Lower lobe of right lung (tissue), 2 donors: ENCODE data around the gene SESN1. TPM values are rescaled to one million over a fixed set of nuclear protein-coding genes. Genes with fewer than 3 reads are reported as not detected.
"Not testable (repeated sequence)": the region's sequence is repeated elsewhere in the genome, so short reads cannot be mapped to it uniquely, and the experiment has no call there.

ENCODE experiments used
- ATAC-seq, 2 donors: fragments of 200-7000 bp; cut with Tn5 transposase; one replicate each; pipeline ENCODE4 v1.9.1; 2020 to 2022; ENCODE audit warnings: mild to moderate bottlenecking in 2 of 2, moderate library complexity in 2 of 2
- DNase-seq: peaks from one replicate; pipeline ENCODE4 v3.0.0-alpha.2; 2020
- H3K27ac ChIP-seq: fragments of 200-600 bp; one replicate; pipeline ENCODE4 v1.8.0; 2022
- H3K27me3 ChIP-seq: fragments of 200-600 bp; one replicate; pipeline ENCODE4 v1.8.0; 2022; ENCODE audit warnings: low read depth
- H3K36me3 ChIP-seq: fragments of 200-600 bp; one replicate; pipeline ENCODE4 v1.8.0; 2022; ENCODE audit warnings: mild to moderate bottlenecking
- H3K4me1 ChIP-seq: fragments of 200-600 bp; one replicate; pipeline ENCODE4 v1.8.0; 2022
- H3K4me3 ChIP-seq: fragments of 200-600 bp; one replicate; pipeline ENCODE4 v1.8.0; 2022; ENCODE audit warnings: mild to moderate bottlenecking
- H3K9me3 ChIP-seq: fragments of 200-600 bp; one replicate; pipeline ENCODE4 v1.8.0; 2022
- CTCF ChIP-seq: fragments of 200-600 bp; IDR thresholded peaks from one replicate; pipeline ENCODE4 v1.8.0; 2022; ENCODE audit warnings: antibody characterized with exemption, mild to moderate bottlenecking
- intact Hi-C: fragments of 100-400 bp; cut with DNase I; formaldehyde crosslinking; loops from one replicate; pipeline ENCODE4 v1.11.0; 2022
- total RNA-seq: library from RNA; stranded (reverse); fragmentation: NEBNext Ultra II Directional; extraction: Animal tissue kit (Norgen Biotek cat#: 25700); gene quantifications from one replicate; pipeline ENCODE4 v1.2.1, GENCODE V29; 2021
- donor health status: DM: no; HTN: yes; CAD: no; lungs with severe emphysema.

SESN1 gene
- total RNA-seq, 1 donor from 2014 or later, result 37.9 TPM

GRCh38 chr6:109093732-109094415 lies 772 bp downstream of the SESN1 start:
- H3K4me1 ChIP-seq, result peaks cover 34% of the 10 kb centered on the region
- H3K27me3 ChIP-seq, result no peaks in the 10 kb centered on the region
- peak overlapping the region; percentile 72 for H3K4me3 ChIP-seq
- H3K36me3 ChIP-seq, result no peaks in the 10 kb centered on the region
- H3K9me3 ChIP-seq, result no peaks in the 10 kb centered on the region
- no peak for DNase-seq
- H3K27ac ChIP-seq, result peak overlapping the region; percentile 99
- intact Hi-C loops, result no loop called here
- no peak for TF ChIP-seq CTCF
- ATAC-seq, result no peak

GRCh38 chr6:109092074-109092473 lies 2.6 kb downstream of the SESN1 start:
- TF ChIP-seq CTCF, result no peak
- Histone ChIP-seq H3K9me3 (no peaks in the 10 kb centered on the region), H3K4me1 (peaks cover 42% of the 10 kb centered on the region), H3K27me3 (no peaks in the 10 kb centered on the region), H3K27ac (no peak overlapping the region), H3K4me3 (peak overlapping the region; percentile 72), H3K36me3 (no peaks in the 10 kb centered on the region)
- DNase-seq, result no peak
- intact Hi-C loops, result no loop called here
- ATAC-seq, result no peak

GRCh38 chr6:109091314-109092024 lies 3.2 kb downstream of the SESN1 start:
- intact Hi-C loops, result no loop called here
- H3K36me3 ChIP-seq, result no peaks in the 10 kb centered on the region
- H3K4me3 ChIP-seq, result peak overlapping the region; percentile 72
- no peak for TF ChIP-seq CTCF
- DNase-seq, result no peak
- H3K4me1 ChIP-seq, result peaks cover 38% of the 10 kb centered on the region
- no peaks in the 10 kb centered on the region for H3K9me3 ChIP-seq
- no peak for ATAC-seq
- no peak overlapping the region for H3K27ac ChIP-seq
- no peaks in the 10 kb centered on the region for H3K27me3 ChIP-seq

GRCh38 chr6:109088995-109089394 lies 5.7 kb downstream of the SESN1 start:
- peaks cover 31% of the 10 kb centered on the region for H3K4me1 ChIP-seq
- no peak overlapping the region for H3K27ac ChIP-seq
- TF ChIP-seq CTCF, result no peak
- no peaks in the 10 kb centered on the region for H3K27me3 ChIP-seq
- H3K9me3 ChIP-seq, result no peaks in the 10 kb centered on the region
- H3K4me3 ChIP-seq, result no peak overlapping the region
- no peak for DNase-seq
- H3K36me3 ChIP-seq, result no peaks in the 10 kb centered on the region
- ATAC-seq, result no peak
- intact Hi-C loops, result no loop called here

- Histone ChIP-seq H3K36me3 (no peaks in the 10 kb centered on the region), H3K27ac (no peak overlapping the region), H3K9me3 (no peaks in the 10 kb centered on the region), H3K4me1 (peaks cover 27% of the 10 kb centered on the region), H3K4me3 (no peak overlapping the region), H3K27me3 (no peaks in the 10 kb centered on the region)
- ATAC-seq, result no peak
- no peak for DNase-seq
- TF ChIP-seq CTCF, result no peak
- intact Hi-C loops, result no loop called here
Measured at GRCh38 chr6:109087661-109088264, 6.9 kb downstream of the SESN1 start.

GRCh38 chr6:109084146-109084545 lies 10.5 kb downstream of the SESN1 start:
- ATAC-seq, H3K27ac ChIP-seq, H3K36me3 ChIP-seq, H3K4me3 ChIP-seq, intact Hi-C loops, H3K27me3 ChIP-seq, DNase-seq, H3K9me3 ChIP-seq: not testable (repeated sequence)
- H3K4me1 ChIP-seq, result peaks cover 19% of the 10 kb centered on the region
